Measurements from ENCODE around the gene SPTBN1. TPM values are rescaled to one million over a fixed set of nuclear protein-coding genes. Genes with fewer than 3 reads are reported as not detected.

Gene SPTBN1
- total and polyA plus RNA-seq, 2 of the 4 experiments (the other 2 are of a cell fraction) = 49.1 to 241 TPM

DNA sequence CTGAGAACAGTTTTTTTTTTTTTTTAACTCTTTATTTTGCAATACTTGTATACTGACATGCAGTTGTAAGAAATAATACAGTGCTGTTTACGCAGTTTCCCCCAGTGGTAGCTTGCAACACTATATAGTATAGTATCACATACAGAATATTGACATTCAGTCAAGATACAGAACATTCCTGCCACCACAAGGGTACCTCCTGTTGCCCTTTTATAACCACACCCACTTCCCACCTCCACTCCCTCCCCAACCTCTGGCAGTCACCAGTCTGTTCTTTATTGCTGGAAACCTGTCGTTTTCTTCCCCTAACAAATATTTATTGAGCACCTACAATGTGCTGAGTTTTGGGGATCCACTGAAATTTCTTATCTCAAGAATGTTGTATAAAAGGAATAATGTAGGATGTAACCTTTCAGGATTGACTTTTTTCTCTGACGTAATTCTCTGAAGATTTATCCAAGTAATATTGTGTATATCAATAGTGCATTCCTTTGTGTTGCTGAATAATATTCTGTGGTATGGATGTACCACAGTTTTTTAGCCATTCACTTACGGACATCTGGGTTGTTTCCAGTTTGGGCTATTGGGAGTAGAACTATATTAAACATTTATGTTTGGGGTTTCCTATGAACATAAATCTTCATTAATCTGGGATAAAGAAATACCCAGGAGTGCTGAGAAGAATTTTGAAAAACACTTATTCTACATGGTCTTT is 215.9 kb downstream of the SPTBN1 start:
- Histone ChIP-seq H2BK15ac (ENCODE audit: low read depth, low read length) (no peak overlapping the region; the same call in 2 of the 3 replicates), H2BK20ac (ENCODE audit: low read depth, low read length) (peak overlapping the region; percentile 42; the same call in 1 of the 2 replicates), H2AK5ac (ENCODE audit: low read depth, low read length) (0 out of 2 replicates have a peak overlapping the region, but pooled peaks have one; percentile 20), H3K23ac (ENCODE audit: low read depth, low read length) (0 out of 2 replicates have a peak overlapping the region, but pooled peaks have one; percentile 23), H2AK9ac (replicated peaks; ENCODE audit: low read depth, low read length, poor library complexity) (no peak overlapping the region), H3K56ac (ENCODE audit: extremely low read depth, insufficient read depth, low read length) (no peak overlapping the region), H3K4ac (ENCODE audit: low read depth, low read length) (peak overlapping the region; percentile 53; the same call in 1 of the 2 replicates), H3K4me3 (ENCODE audit: insufficient read depth, low read depth, low read length) (no peak overlapping the region), H3K27me3 (ENCODE audit: control insufficient read depth, insufficient read depth, low read length) (no peaks in the 10 kb centered on the region), H3K9me3 (ENCODE audit: control insufficient read depth, insufficient read depth, low read length) (no peaks in the 10 kb centered on the region), H2BK120ac (ENCODE audit: low read depth, low read length) (no peak overlapping the region), H3K36me3 (ENCODE audit: control insufficient read depth, insufficient read depth, low read length) (peaks cover 14% of the 10 kb centered on the region), H3K9ac (ENCODE audit: low read depth, low read length) (no peak overlapping the region), H3K79me1 (ENCODE audit: low read depth in 1 of 2, low read length in 2 of 2) (peaks cover 7 to 28% of the 10 kb centered on the region in 2 experiments; a peak in 3 of 4 replicates), H2AFZ (replicated peaks; ENCODE audit: low read length, poor library complexity) (no peak overlapping the region), H3K9me1 (ENCODE audit: insufficient read depth, low read length) (peaks cover 14% of the 10 kb centered on the region), H3K4me1 (ENCODE audit: control insufficient read depth, insufficient read depth, low read length) (peaks cover 19% of the 10 kb centered on the region), H4K8ac (ENCODE audit: low read depth in 2 of 2, low read length in 2 of 2) (0 out of 4 replicates have a peak overlapping the region, but pooled peaks of 1 of the 2 experiments have one; percentile 30), H4K20me1 (ENCODE audit: insufficient read depth, low read length) (peaks cover 5% of the 10 kb centered on the region; the same call in 1 of the 2 replicates), H2BK5ac (ENCODE audit: low read depth, low read length, poor library complexity, severe bottlenecking) (peak overlapping the region; percentile 87), H3K27ac (ENCODE audit: insufficient read depth, low read length) (peak overlapping the region; percentile 72; the same call in 1 of the 2 replicates), H3K18ac (ENCODE audit: low read depth, low read length) (peak overlapping the region; percentile 77; the same call in 1 of the 2 replicates), H3K14ac (replicated peaks; ENCODE audit: low read depth, low read length) (no peak overlapping the region), H4K91ac (ENCODE audit: insufficient read depth, low read depth, low read length) (peak overlapping the region; percentile 36; the same call in 1 of the 2 replicates), H4K5ac (ENCODE audit: low read depth, low read length) (peak overlapping the region; percentile 81; the same call in 1 of the 2 replicates), H3K4me2 (ENCODE audit: low read depth, low read length) (peak overlapping the region; percentile 5; the same call in 1 of the 2 replicates)
- DNase-seq (peak; percentile 82), ATAC-seq (ENCODE audit: low read depth) (peak; percentile 66)
- intact Hi-C loops (cut with micrococcal nuclease) = no loop called here
- no TSS peak for BruUV-seq (replicated peaks)
- POLR2A ChIA-PET (ENCODE audit: unreplicated experiment) = no interaction called here
- dilution Hi-C loops (cut with HindIII; ENCODE audit: low sequenced_read_pairs, unreplicated experiment) = no loop called here
- CTCF ChIA-PET = interaction anchor here (0.5 to 0.7 kb wide), 3 partner anchors 22 to 140 kb away, joined by 4 to 8 read pairs (median 4); no protein-coding TSS in a partner anchor
- WGBS, 2 experiments (ENCODE audit: extremely low coverage in 2 of 2, insufficient read length in 1 of 2) = no CpG with 5 or more reads among the region's 4 CpGs
- TF ChIP-seq MXI1 (IDR thresholded peaks at IDR 0.05; ENCODE audit: borderline replicate concordance, low read depth, low read length) (no peak), RFX5 (IDR thresholded peaks at IDR 0.05; ENCODE audit: low read depth, low read length) (no peak), CEBPB (IDR thresholded peaks at IDR 0.05; ENCODE audit: low read depth, low read length) (peak; percentile 29; the same call in 1 of the 2 replicates)
- in situ Hi-C loops (cut with MboI; ENCODE audit: low sequenced_read_pairs) = no loop called here

Data from IMR-90 (cell line).